Glutamatergic neuron (in vitro differentiated cells): ENCODE results near the gene ASB12. TPM values are rescaled to one million over a fixed set of nuclear protein-coding genes. Genes with fewer than 3 reads are reported as not detected.

ENCODE experiments used
- DNase-seq: peaks from one replicate; pipeline ENCODE4 v3.0.0; 2022
- H3K27ac Mint-ChIP-seq: one replicate; pipeline ENCODE4 v1.8.0; 2020; ENCODE audit warnings: mild to moderate bottlenecking, mixed read lengths, inconsistent platforms; ENCODE audit not compliant: unreplicated experiment
- H3K27me3 Mint-ChIP-seq: one replicate; pipeline ENCODE4 v1.8.0; 2020; ENCODE audit warnings: mild to moderate bottlenecking, moderate library complexity, mixed read lengths, inconsistent platforms; ENCODE audit not compliant: unreplicated experiment
- H3K36me3 Mint-ChIP-seq: one replicate; pipeline ENCODE4 v1.8.0; 2020; ENCODE audit warnings: mild to moderate bottlenecking, mixed read lengths, inconsistent platforms; ENCODE audit not compliant: unreplicated experiment
- H3K4me1 Mint-ChIP-seq: one replicate; pipeline ENCODE4 v1.8.0; 2020; ENCODE audit warnings: mild to moderate bottlenecking, low read depth, mixed read lengths, inconsistent platforms; ENCODE audit not compliant: unreplicated experiment
- H3K4me3 Mint-ChIP-seq: one replicate; pipeline ENCODE4 v1.8.0; 2020; ENCODE audit warnings: mild to moderate bottlenecking, mixed read lengths, inconsistent platforms; ENCODE audit not compliant: unreplicated experiment
- H3K9me3 Mint-ChIP-seq: one replicate; pipeline ENCODE4 v1.8.0; 2020; ENCODE audit warnings: mild to moderate bottlenecking, moderate library complexity, mixed read lengths, inconsistent platforms; ENCODE audit not compliant: unreplicated experiment
- CTCF ChIP-seq: fragments of 200-600 bp; sonication (generic); IDR thresholded peaks from one replicate; pipeline ENCODE4 v1.5.0; 2021; ENCODE audit not compliant: partially characterized antibody, unreplicated experiment
- total RNA-seq: library from RNA; stranded (reverse); fragmentation: NEBNext Ultra II Directional; extraction: Animal tissue kit (Norgen Biotek cat#: 25700); gene quantifications from one replicate; pipeline ENCODE4 v1.2.1, GENCODE V29; 2021; ENCODE audit not compliant: unreplicated experiment

The ASB12 gene
- total RNA-seq, 1 donor from 2014 or later: 0.32 TPM

GRCh38 chrX:64206556-64207162 lies 23.7 kb downstream of the ASB12 start:
- H3K4me3 Mint-ChIP-seq: peak overlapping the region; percentile 87
- H3K4me1 Mint-ChIP-seq: peaks cover 7% of the 10 kb centered on the region
- no peak overlapping the region for H3K27ac Mint-ChIP-seq
- DNase-seq: no peak
- H3K9me3 Mint-ChIP-seq: peaks cover 5% of the 10 kb centered on the region
- peaks cover 4% of the 10 kb centered on the region for H3K27me3 Mint-ChIP-seq
- no peak for TF ChIP-seq CTCF
- H3K36me3 Mint-ChIP-seq: no peaks in the 10 kb centered on the region

GRCh38 chrX:64205735-64206501 lies 24.5 kb downstream of the ASB12 start:
- peaks cover 11% of the 10 kb centered on the region for H3K4me1 Mint-ChIP-seq
- no peaks in the 10 kb centered on the region for H3K36me3 Mint-ChIP-seq
- H3K27me3 Mint-ChIP-seq: peaks cover 4% of the 10 kb centered on the region
- peaks cover 5% of the 10 kb centered on the region for H3K9me3 Mint-ChIP-seq
- H3K27ac Mint-ChIP-seq: peak overlapping the region; percentile 79
- TF ChIP-seq CTCF: peak; percentile 13
- peak overlapping the region; percentile 87 for H3K4me3 Mint-ChIP-seq
- DNase-seq: peak; percentile 87

GRCh38 chrX:64205441-64205734 lies 25.0 kb downstream of the ASB12 start, which contains the start of gene AMER1:
AMER1 (minus strand) TSS chrX:64205708; CDS start chrX:64193286, 12,422 bp downstream.
- peak within 1 kb of the TSS; percentile 88 for H3K4me3 Mint-ChIP-seq
- peaks cover 5% of the 10 kb centered on the region for H3K9me3 Mint-ChIP-seq
- no peak for TF ChIP-seq CTCF
- H3K27me3 Mint-ChIP-seq: peaks cover 4% of the 10 kb centered on the region
- H3K4me1 Mint-ChIP-seq: peaks cover 11% of the 10 kb centered on the region
- H3K27ac Mint-ChIP-seq: peak within 1 kb of the TSS; percentile 91
- no peaks in the 10 kb centered on the region for H3K36me3 Mint-ChIP-seq
- peak; percentile 52 for DNase-seq

- peaks cover 5% of the 10 kb centered on the region for H3K9me3 Mint-ChIP-seq
Observed at GRCh38 chrX:64204701-64205440, 25.5 kb downstream of the ASB12 start.

More at GRCh38 chrX:64204701-64205440, 25.5 kb downstream of the ASB12 start:
- no peak for TF ChIP-seq CTCF
- Mint-ChIP-seq H3K27ac (peak overlapping the region; percentile 91), H3K4me1 (peaks cover 11% of the 10 kb centered on the region), H3K27me3 (peaks cover 4% of the 10 kb centered on the region), H3K4me3 (peak overlapping the region; percentile 88), H3K36me3 (no peaks in the 10 kb centered on the region)
- DNase-seq: peak; percentile 61
